Mammary epithelial cell (primary cell): ENCODE data around the gene ROCK2.

Source experiments
- CTCF ChIP-seq, 2 donors: IDR thresholded peaks in 1 of 2; conservative IDR thresholded peaks in 1 of 2; 2 replicates each; pipeline ENCODE4 v1.5.1; 2011 to 2012; ENCODE audit warnings: inconsistent platforms in 2 of 2, low read length in 2 of 2, mild to moderate bottlenecking in 2 of 2, control low read depth in 1 of 2, low read depth in 1 of 2; ENCODE audit not compliant: insufficient read depth in 1 of 2; ENCODE audit errors: extremely low read depth in 1 of 2
- EZH2 ChIP-seq: IDR thresholded peaks from 2 replicates; pipeline ENCODE4 v1.6.1; 2012; ENCODE audit warnings: low read length, inconsistent platforms, borderline replicate concordance

- TF ChIP-seq CTCF (conservative IDR thresholded peaks at IDR 0.05 in 1 of 2, IDR thresholded peaks at IDR 0.05 in 1 of 2; ENCODE audit: extremely low read depth in 1 of 2, insufficient read depth in 1 of 2, low read depth in 1 of 2, low read length in 2 of 2) (no peak), EZH2 (no peak)
Measured at GRCh38 chr2:11304476-11304875, 40.0 kb downstream of the ROCK2 start.
